Keratinocyte (primary cell): Measurements from ENCODE around the gene IPPK. TPM values are rescaled to one million over a fixed set of nuclear protein-coding genes. Genes with fewer than 3 reads are reported as not detected.

Experiments
- DNase-seq: peaks from one replicate; pipeline ENCODE4 v3.0.0-alpha.2; 2011; ENCODE audit warnings: low read depth, missing footprints, low spot score
- FAIRE-seq: peaks from 2 replicates; lab custom pipeline; 2011; peaks lifted over from hg19 to GRCh38; lab: Jason Lieb, UNC
- H2AFZ ChIP-seq: 2 replicates; pipeline ENCODE4 v1.6.0; 2012; ENCODE audit warnings: low read length, control low read depth, inconsistent platforms; ENCODE audit not compliant: control insufficient read depth
- H3K27ac ChIP-seq: 2 replicates; pipeline ENCODE4 v1.5.1; 2011; ENCODE audit warnings: low read length; ENCODE audit not compliant: control insufficient read depth, insufficient read depth
- H3K27me3 ChIP-seq: 3 replicates; pipeline ENCODE4 v1.6.0; 2011; ENCODE audit warnings: low read length; ENCODE audit not compliant: control insufficient read depth, insufficient read depth; ENCODE audit errors: extremely low read depth
- H3K36me3 ChIP-seq, 2 experiments: 2 replicates in 1 of 2; 3 replicates in 1 of 2; pipeline ENCODE4 v1.5.1; 2011; ENCODE audit warnings: low read length in 2 of 2, mild to moderate bottlenecking in 1 of 2; ENCODE audit not compliant: control insufficient read depth in 2 of 2, insufficient read depth in 2 of 2; ENCODE audit errors: extremely low read depth in 1 of 2
- H3K4me1 ChIP-seq: 3 replicates; pipeline ENCODE4 v1.5.1; 2011; ENCODE audit warnings: low read length; ENCODE audit not compliant: control insufficient read depth, insufficient read depth; ENCODE audit errors: extremely low read depth
- H3K4me2 ChIP-seq: 3 replicates; pipeline ENCODE4 v1.6.0; 2011; ENCODE audit warnings: low read depth, low read length; ENCODE audit not compliant: control insufficient read depth, insufficient read depth; ENCODE audit errors: extremely low read depth
- H3K4me3 ChIP-seq, 3 experiments: fragments of 200-600 bp in 1 of 3; sonication (generic) in 1 of 3; 2 replicates in 2 of 3; 3 replicates in 1 of 3; pipeline ENCODE4 v1.5.1; 2011 to 2016; ENCODE audit warnings: low read length in 3 of 3, mild to moderate bottlenecking in 3 of 3, control low read depth in 2 of 3, inconsistent platforms in 1 of 3, low read depth in 1 of 3, mixed read lengths in 1 of 3, mixed run types in 1 of 3, moderate library complexity in 1 of 3; ENCODE audit not compliant: control insufficient read depth in 2 of 3, insufficient read depth in 2 of 3; ENCODE audit errors: extremely low read depth in 1 of 3
- H3K79me2 ChIP-seq: 2 replicates; pipeline ENCODE4 v1.6.0; 2012; ENCODE audit warnings: low read length; ENCODE audit not compliant: control insufficient read depth, insufficient read depth
- H3K9ac ChIP-seq: 3 replicates; pipeline ENCODE4 v1.6.0; 2011; ENCODE audit warnings: low read length; ENCODE audit not compliant: control insufficient read depth, insufficient read depth; ENCODE audit errors: extremely low read depth
- H3K9me1 ChIP-seq: 3 replicates; pipeline ENCODE4 v1.6.0; 2011; ENCODE audit warnings: low read length; ENCODE audit not compliant: control insufficient read depth, insufficient read depth; ENCODE audit errors: extremely low read depth
- H3K9me3 ChIP-seq: 2 replicates; pipeline ENCODE4 v1.5.1; 2012; ENCODE audit warnings: low read depth, low read length; ENCODE audit not compliant: control insufficient read depth
- H4K20me1 ChIP-seq: 3 replicates; pipeline ENCODE4 v1.6.0; 2011; ENCODE audit warnings: low read length; ENCODE audit not compliant: control insufficient read depth, insufficient read depth; ENCODE audit errors: extremely low read depth
- EZH2 ChIP-seq: IDR thresholded peaks from one replicate; pipeline ENCODE4 v1.6.1; 2012; ENCODE audit warnings: inconsistent platforms, mild to moderate bottlenecking, low read length, moderate library complexity
- dilution Hi-C: fragments of 300-500 bp; cut with MboI; formaldehyde crosslinking; loops from one replicate; pipeline ENCODE4 v1.7.0; 2020; ENCODE audit warnings: low sequenced_read_pairs; ENCODE audit not compliant: extremely low pct_ligation_motif_present
- polyA plus RNA-seq, 5 experiments: library from polyadenylated mRNA; depleted of rRNA in 3 of 5; stranded (reverse) in 3 of 5; stranded (forward) in 1 of 5; unstranded in 1 of 5; fragments of >200 nt; gene quantifications; 1 replicate in 1 of 5; 2 replicates in 3 of 5; 3 replicates in 1 of 5; pipeline versions ENCODE4 v1.2.1 to v1.2.3, GENCODE V29; 2011 to 2012; ENCODE audit warnings: missing spikeins in 2 of 5, low read depth in 1 of 5, low replicate concordance in 1 of 5
- TF ChIP-seq, protein P1 (sequence below), 3 experiments: IDR thresholded peaks in 1 of 3; conservative IDR thresholded peaks in 1 of 3; optimal IDR thresholded peaks in 1 of 3; 2 replicates in 2 of 3; 3 replicates in 1 of 3; pipeline versions ENCODE3 to v1.5.1; 2011; ENCODE audit warnings: low read length in 3 of 3, mild to moderate bottlenecking in 3 of 3, moderate library complexity in 2 of 3, control low read depth in 1 of 3, inconsistent platforms in 1 of 3; ENCODE audit not compliant: insufficient read depth in 2 of 3; ENCODE audit errors: extremely low read depth in 1 of 3

The IPPK gene
- polyA plus RNA-seq, 1 donor (not counting 4 experiments of a cell fraction or from before 2014, with no cell fraction given), result 32.4 TPM

GRCh38 chr9:92661127-92661526 lies 8.8 kb downstream of the IPPK start:
- Histone ChIP-seq H3K4me1 (peaks cover 15% of the 10 kb centered on the region), H3K9me1 (no peaks in the 10 kb centered on the region), H3K27me3 (no peaks in the 10 kb centered on the region), H3K4me2 (no peak overlapping the region), H3K4me3 (no peak overlapping the region), H3K9ac (no peak overlapping the region), H3K36me3 (peaks cover 22 to 44% of the 10 kb centered on the region in 2 experiments), H3K9me3 (no peaks in the 10 kb centered on the region), H3K79me2 (peaks cover 78% of the 10 kb centered on the region), H2AFZ (no peak overlapping the region), H4K20me1 (peaks cover 13% of the 10 kb centered on the region), H3K27ac (no peak overlapping the region)
- DNase-seq, result no peak
- dilution Hi-C loops, result no loop called here
- no peak for FAIRE-seq
- TF ChIP-seq, protein P1, sequence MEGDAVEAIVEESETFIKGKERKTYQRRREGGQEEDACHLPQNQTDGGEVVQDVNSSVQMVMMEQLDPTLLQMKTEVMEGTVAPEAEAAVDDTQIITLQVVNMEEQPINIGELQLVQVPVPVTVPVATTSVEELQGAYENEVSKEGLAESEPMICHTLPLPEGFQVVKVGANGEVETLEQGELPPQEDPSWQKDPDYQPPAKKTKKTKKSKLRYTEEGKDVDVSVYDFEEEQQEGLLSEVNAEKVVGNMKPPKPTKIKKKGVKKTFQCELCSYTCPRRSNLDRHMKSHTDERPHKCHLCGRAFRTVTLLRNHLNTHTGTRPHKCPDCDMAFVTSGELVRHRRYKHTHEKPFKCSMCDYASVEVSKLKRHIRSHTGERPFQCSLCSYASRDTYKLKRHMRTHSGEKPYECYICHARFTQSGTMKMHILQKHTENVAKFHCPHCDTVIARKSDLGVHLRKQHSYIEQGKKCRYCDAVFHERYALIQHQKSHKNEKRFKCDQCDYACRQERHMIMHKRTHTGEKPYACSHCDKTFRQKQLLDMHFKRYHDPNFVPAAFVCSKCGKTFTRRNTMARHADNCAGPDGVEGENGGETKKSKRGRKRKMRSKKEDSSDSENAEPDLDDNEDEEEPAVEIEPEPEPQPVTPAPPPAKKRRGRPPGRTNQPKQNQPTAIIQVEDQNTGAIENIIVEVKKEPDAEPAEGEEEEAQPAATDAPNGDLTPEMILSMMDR (optimal IDR thresholded peaks at IDR 0.05 in 1 of 3, IDR thresholded peaks at IDR 0.05 in 1 of 3, conservative IDR thresholded peaks at IDR 0.05 in 1 of 3; ENCODE audit: extremely low read depth in 1 of 3, insufficient read depth in 2 of 3, low read length in 3 of 3), result no peak
- TF ChIP-seq EZH2, result no peak

GRCh38 chr9:92660266-92660665 lies 9.7 kb downstream of the IPPK start:
- Histone ChIP-seq H2AFZ (no peak overlapping the region), H3K9ac (no peak overlapping the region), H3K9me1 (no peaks in the 10 kb centered on the region), H4K20me1 (peaks cover 13% of the 10 kb centered on the region), H3K4me2 (no peak overlapping the region), H3K27ac (no peak overlapping the region), H3K4me3 (no peak overlapping the region), H3K27me3 (no peaks in the 10 kb centered on the region), H3K36me3 (peaks cover 18 to 39% of the 10 kb centered on the region in 2 experiments), H3K4me1 (peaks cover 20% of the 10 kb centered on the region), H3K79me2 (peaks cover 71% of the 10 kb centered on the region), H3K9me3 (no peaks in the 10 kb centered on the region)
- TF ChIP-seq, protein P1 (optimal IDR thresholded peaks at IDR 0.05 in 1 of 3, IDR thresholded peaks at IDR 0.05 in 1 of 3, conservative IDR thresholded peaks at IDR 0.05 in 1 of 3; ENCODE audit: extremely low read depth in 1 of 3, insufficient read depth in 2 of 3, low read length in 3 of 3), result no peak
- TF ChIP-seq EZH2, result no peak
- dilution Hi-C loops, result no loop called here
- FAIRE-seq (no peak), DNase-seq (no peak)
